ENCODE data around the gene CHST7. TPM values are rescaled to one million over a fixed set of nuclear protein-coding genes. Genes with fewer than 3 reads are reported as not detected.
A peak's percentile ranks its signal among the peaks of the same experiment; 100 is the strongest.

CHST7 gene
- total and polyA plus RNA-seq, 2 donors (not counting 1 experiment from before 2014, with no cell fraction given): 1.3 to 2.6 TPM

DNA sequence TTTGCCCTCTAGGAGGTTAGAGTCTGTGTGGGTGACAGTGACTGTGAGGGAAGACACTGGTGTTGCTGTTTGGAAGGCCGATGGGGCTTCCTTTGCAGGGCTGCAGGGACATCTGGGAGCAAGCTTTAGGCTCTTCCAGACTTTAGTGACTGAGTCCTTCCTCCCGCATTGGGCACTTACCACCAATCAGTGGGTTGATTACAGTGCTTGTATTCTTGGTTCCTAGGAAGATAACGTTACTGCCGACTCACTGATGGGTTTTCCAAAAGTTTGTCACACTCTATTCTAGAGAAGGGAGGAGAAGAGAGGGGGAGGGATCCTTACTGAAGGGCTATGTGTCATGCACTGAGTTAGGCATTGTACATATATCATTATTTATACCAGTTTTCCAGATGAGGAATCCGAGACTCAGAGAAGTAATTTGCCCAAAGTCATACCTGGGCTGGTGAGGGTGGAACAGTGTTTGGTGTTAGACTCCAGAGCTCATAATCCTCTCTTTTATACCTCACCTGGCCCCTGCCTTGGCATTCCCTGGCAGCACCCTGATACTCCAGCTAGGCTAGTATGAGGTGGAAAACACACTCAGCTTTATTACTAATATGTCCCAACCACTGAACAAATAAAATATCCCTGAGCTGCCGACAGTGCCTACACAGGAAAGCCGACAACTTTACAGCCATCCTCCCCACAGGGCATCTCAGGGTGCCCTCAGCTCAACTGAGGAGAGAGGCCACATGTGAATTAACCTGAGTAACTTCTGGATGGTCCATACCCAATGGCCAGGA is 3.8 kb downstream of the CHST7 start:
- intact Hi-C loops (cut with micrococcal nuclease): no loop called here
- ATAC-seq (ENCODE audit: low read depth) (no peak), DNase-seq (no peak)
- Histone ChIP-seq H4K20me1 (ENCODE audit: control insufficient read depth, insufficient read depth, low read length, poor library complexity, severe bottlenecking) (no peaks in the 10 kb centered on the region), H3K9ac (ENCODE audit: low read length) (no peak overlapping the region), H3K27ac (ENCODE audit: low read length in 2 of 2) (no peak overlapping the region), H3K4me2 (replicated peaks; ENCODE audit: low read depth, low read length, poor library complexity, severe bottlenecking) (no peak overlapping the region), H3K36me3 (replicated peaks in 1 of 2; ENCODE audit: control extremely low read depth in 1 of 2, control insufficient read depth in 1 of 2, extremely low read depth in 1 of 2, insufficient read depth in 2 of 2, low read length in 1 of 2) (no peaks in the 10 kb centered on the region), H3K9me3 (ENCODE audit: control extremely low read depth in 1 of 3, control insufficient read depth in 2 of 3, insufficient read depth in 1 of 3, low read length in 2 of 3) (no peaks in the 10 kb centered on the region), H3K4me1 (ENCODE audit: control insufficient read depth in 2 of 2, insufficient read depth in 2 of 2, low read length in 2 of 2) (peaks cover 9 to 21% of the 10 kb centered on the region in 2 donors), H2AFZ (ENCODE audit: insufficient read depth, low read depth, low read length, poor library complexity, severe bottlenecking) (no peak overlapping the region), H3K4me3 (ENCODE audit: control extremely low read depth in 1 of 5, extremely low read depth in 1 of 5, insufficient read depth in 1 of 5, low read depth in 2 of 5, low read length in 4 of 5) (no peak overlapping the region), H3K79me2 (ENCODE audit: control insufficient read depth, insufficient read depth, low read length) (no peaks in the 10 kb centered on the region), H3K27me3 (replicated peaks in 1 of 4; ENCODE audit: control extremely low read depth in 1 of 4, control insufficient read depth in 3 of 4, insufficient read depth in 4 of 4, low read length in 3 of 4) (peaks cover 0 to 5% (median 0%) of the 10 kb centered on the region in 4 experiments)
- ChIA-PET CTCF (no interaction called here), POLR2A (no interaction called here)
- H3K27me3 Mint-ChIP-seq: no peaks in the 10 kb centered on the region
- H3K27ac Mint-ChIP-seq: no peak overlapping the region
- H3K4me3 Mint-ChIP-seq: peak overlapping the region; percentile 26
- H3K9me3 Mint-ChIP-seq (ENCODE audit: insufficient read depth): no peaks in the 10 kb centered on the region
- no CpG with 5 or more reads among the region's 7 CpGs for WGBS (ENCODE audit: insufficient coverage)
- TF ChIP-seq EZH2 (IDR thresholded peaks at IDR 0.05; ENCODE audit: borderline replicate concordance, insufficient read depth, low read depth, low read length, poor library complexity, severe bottlenecking): no peak
- TF ChIP-seq, protein P1, sequence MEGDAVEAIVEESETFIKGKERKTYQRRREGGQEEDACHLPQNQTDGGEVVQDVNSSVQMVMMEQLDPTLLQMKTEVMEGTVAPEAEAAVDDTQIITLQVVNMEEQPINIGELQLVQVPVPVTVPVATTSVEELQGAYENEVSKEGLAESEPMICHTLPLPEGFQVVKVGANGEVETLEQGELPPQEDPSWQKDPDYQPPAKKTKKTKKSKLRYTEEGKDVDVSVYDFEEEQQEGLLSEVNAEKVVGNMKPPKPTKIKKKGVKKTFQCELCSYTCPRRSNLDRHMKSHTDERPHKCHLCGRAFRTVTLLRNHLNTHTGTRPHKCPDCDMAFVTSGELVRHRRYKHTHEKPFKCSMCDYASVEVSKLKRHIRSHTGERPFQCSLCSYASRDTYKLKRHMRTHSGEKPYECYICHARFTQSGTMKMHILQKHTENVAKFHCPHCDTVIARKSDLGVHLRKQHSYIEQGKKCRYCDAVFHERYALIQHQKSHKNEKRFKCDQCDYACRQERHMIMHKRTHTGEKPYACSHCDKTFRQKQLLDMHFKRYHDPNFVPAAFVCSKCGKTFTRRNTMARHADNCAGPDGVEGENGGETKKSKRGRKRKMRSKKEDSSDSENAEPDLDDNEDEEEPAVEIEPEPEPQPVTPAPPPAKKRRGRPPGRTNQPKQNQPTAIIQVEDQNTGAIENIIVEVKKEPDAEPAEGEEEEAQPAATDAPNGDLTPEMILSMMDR (IDR thresholded peaks at IDR 0.05): no peak
- H3K4me1 Mint-ChIP-seq: peaks cover 21% of the 10 kb centered on the region

DNA sequence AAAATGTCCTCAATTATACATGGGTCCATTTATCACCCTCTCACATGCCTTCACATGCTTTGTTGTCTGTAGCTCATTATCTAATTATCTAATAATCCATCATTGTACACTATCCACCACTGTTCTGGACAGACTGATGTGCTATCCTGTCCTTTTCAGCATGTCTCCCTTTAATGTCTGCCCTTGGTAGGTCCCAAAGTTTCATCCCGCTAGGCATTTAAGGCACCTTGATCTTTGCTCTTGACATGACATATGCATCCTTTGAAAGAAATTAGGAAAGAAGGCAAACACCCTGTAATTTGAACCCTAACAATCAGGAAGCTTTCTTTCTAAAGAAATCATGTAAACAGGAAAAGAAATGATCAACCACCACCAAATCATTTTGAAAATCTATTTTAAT is 5.7 kb downstream of the CHST7 start:
- DNase-seq (no peak), ATAC-seq (ENCODE audit: low read depth) (no peak)
- CTCF ChIA-PET: interaction anchor here (1.1 kb wide), 1 partner anchor 17 kb away, joined by 3 read pairs; no protein-coding TSS in a partner anchor
- peaks cover 0 to 5% (median 0%) of the 10 kb centered on the region in 4 experiments for H3K27me3 ChIP-seq (replicated peaks in 1 of 4; ENCODE audit: control extremely low read depth in 1 of 4, control insufficient read depth in 3 of 4, insufficient read depth in 4 of 4, low read length in 3 of 4)
- no peaks in the 10 kb centered on the region for H3K79me2 ChIP-seq (ENCODE audit: control insufficient read depth, insufficient read depth, low read length)
- no peak overlapping the region for H3K27ac ChIP-seq (ENCODE audit: low read length in 2 of 2)
- peaks cover 12% of the 10 kb centered on the region for H3K4me1 Mint-ChIP-seq
- peaks cover 8 to 12% of the 10 kb centered on the region in 2 donors for H3K4me1 ChIP-seq (ENCODE audit: control insufficient read depth in 2 of 2, insufficient read depth in 2 of 2, low read length in 2 of 2)
- no peaks in the 10 kb centered on the region for H4K20me1 ChIP-seq (ENCODE audit: control insufficient read depth, insufficient read depth, low read length, poor library complexity, severe bottlenecking)
- H3K9me3 ChIP-seq (ENCODE audit: control extremely low read depth in 1 of 3, control insufficient read depth in 2 of 3, insufficient read depth in 1 of 3, low read length in 2 of 3): no peaks in the 10 kb centered on the region
- H3K27me3 Mint-ChIP-seq: no peaks in the 10 kb centered on the region
- H3K4me2 ChIP-seq (replicated peaks; ENCODE audit: low read depth, low read length, poor library complexity, severe bottlenecking): no peak overlapping the region
- H3K9me3 Mint-ChIP-seq (ENCODE audit: insufficient read depth): no peaks in the 10 kb centered on the region
- no peak for TF ChIP-seq EZH2 (IDR thresholded peaks at IDR 0.05; ENCODE audit: borderline replicate concordance, insufficient read depth, low read depth, low read length, poor library complexity, severe bottlenecking)
- TF ChIP-seq, protein P1 (IDR thresholded peaks at IDR 0.05): no peak
- H2AFZ ChIP-seq (ENCODE audit: insufficient read depth, low read depth, low read length, poor library complexity, severe bottlenecking): no peak overlapping the region
- 100% methylated on average over 1 of the region's 1 CpG for WGBS (ENCODE audit: insufficient coverage)
- no peak overlapping the region for H3K27ac Mint-ChIP-seq
- intact Hi-C loops (cut with micrococcal nuclease): no loop called here
- H3K9ac ChIP-seq (ENCODE audit: low read length): no peak overlapping the region
- no peak overlapping the region for H3K4me3 ChIP-seq (ENCODE audit: control extremely low read depth in 1 of 5, extremely low read depth in 1 of 5, insufficient read depth in 1 of 5, low read depth in 2 of 5, low read length in 4 of 5)
- H3K4me3 Mint-ChIP-seq: no peak overlapping the region
- POLR2A ChIA-PET: no interaction called here
- no peaks in the 10 kb centered on the region for H3K36me3 ChIP-seq (replicated peaks in 1 of 2; ENCODE audit: control extremely low read depth in 1 of 2, control insufficient read depth in 1 of 2, extremely low read depth in 1 of 2, insufficient read depth in 2 of 2, low read length in 1 of 2)
